Immature natural killer cell (primary cell): Measurements from ENCODE around the gene BTBD2. TPM values are rescaled to one million over a fixed set of nuclear protein-coding genes. Genes with fewer than 3 reads are reported as not detected.

Source experiments
- DNase-seq, 3 donors: peaks; one replicate each; pipeline ENCODE4 v3.0.0; 2022; ENCODE audit warnings: mixed read lengths in 1 of 3
- H3K27ac Mint-ChIP-seq, 6 donors: one replicate each; pipeline ENCODE4 v1.8.0; 2020; ENCODE audit warnings: mixed read lengths in 6 of 6, mild to moderate bottlenecking in 5 of 6, inconsistent platforms in 4 of 6, moderate library complexity in 3 of 6
- H3K27me3 Mint-ChIP-seq, 3 donors: one replicate each; pipeline ENCODE4 v1.8.0; 2020 to 2021; ENCODE audit warnings: low read depth in 3 of 3, mild to moderate bottlenecking in 3 of 3, mixed read lengths in 3 of 3, moderate library complexity in 3 of 3, inconsistent platforms in 1 of 3
- H3K36me3 Mint-ChIP-seq, 3 donors: one replicate each; pipeline ENCODE4 v1.8.0; 2020; ENCODE audit warnings: mixed read lengths in 3 of 3, inconsistent platforms in 2 of 3, mild to moderate bottlenecking in 2 of 3
- H3K4me1 Mint-ChIP-seq, 2 donors: one replicate each; pipeline ENCODE4 v1.8.0; 2020; ENCODE audit warnings: inconsistent platforms in 2 of 2, mild to moderate bottlenecking in 2 of 2, mixed read lengths in 2 of 2, moderate library complexity in 1 of 2
- H3K4me3 Mint-ChIP-seq, 5 donors: one replicate each; pipeline ENCODE4 v1.8.0; 2020; ENCODE audit warnings: mild to moderate bottlenecking in 5 of 5, mixed read lengths in 5 of 5, inconsistent platforms in 3 of 5, moderate library complexity in 3 of 5
- H3K9me3 Mint-ChIP-seq, 6 donors: one replicate each; pipeline ENCODE4 v1.8.0; 2020; ENCODE audit warnings: mild to moderate bottlenecking in 6 of 6, mixed read lengths in 6 of 6, inconsistent platforms in 4 of 6, moderate library complexity in 3 of 6
- polyA plus RNA-seq, 3 donors: library from polyadenylated mRNA; unstranded; fragments of 300-500 nt; fragmentation: Illumina TruSeq; gene quantifications; one replicate each; pipeline ENCODE4 v1.2.3, GENCODE V29; 2021

The BTBD2 gene
- polyA plus RNA-seq, 3 donors from 2014 or later, result 2.6 to 4.4 (median 3.6) TPM

- Mint-ChIP-seq H3K27me3 (peaks cover 37 to 44% (median 41%) of the 10 kb centered on the region in 3 donors), H3K4me1 (peaks cover 30 to 41% of the 10 kb centered on the region in 2 donors), H3K27ac (peak overlapping the region; percentile 96 to 100 (median 99)), H3K9me3 (no peaks in the 10 kb centered on the region), H3K4me3 (peak overlapping the region; percentile 92 to 97 (median 96)), H3K36me3 (no peaks in the 10 kb centered on the region)
- peak in 2 of 3 donors; percentile 36 to 47 for DNase-seq
These were observed 72.5 kb downstream of the BTBD2 start for GRCh38 chr19:1942934-1943555.

GRCh38 chr19:1942078-1942933 is 73.2 kb downstream of the BTBD2 start:
- H3K4me3 Mint-ChIP-seq, result peak overlapping the region; percentile 92 to 97 (median 96)
- no peaks in the 10 kb centered on the region for H3K36me3 Mint-ChIP-seq
- peak; percentile 86 to 93 (median 90) for DNase-seq
- H3K9me3 Mint-ChIP-seq, result no peaks in the 10 kb centered on the region
- H3K27me3 Mint-ChIP-seq, result peaks cover 37 to 44% (median 44%) of the 10 kb centered on the region in 3 donors
- H3K4me1 Mint-ChIP-seq, result peaks cover 30 to 40% of the 10 kb centered on the region in 2 donors
- peak overlapping the region; percentile 96 to 100 (median 99) for H3K27ac Mint-ChIP-seq

DNA sequence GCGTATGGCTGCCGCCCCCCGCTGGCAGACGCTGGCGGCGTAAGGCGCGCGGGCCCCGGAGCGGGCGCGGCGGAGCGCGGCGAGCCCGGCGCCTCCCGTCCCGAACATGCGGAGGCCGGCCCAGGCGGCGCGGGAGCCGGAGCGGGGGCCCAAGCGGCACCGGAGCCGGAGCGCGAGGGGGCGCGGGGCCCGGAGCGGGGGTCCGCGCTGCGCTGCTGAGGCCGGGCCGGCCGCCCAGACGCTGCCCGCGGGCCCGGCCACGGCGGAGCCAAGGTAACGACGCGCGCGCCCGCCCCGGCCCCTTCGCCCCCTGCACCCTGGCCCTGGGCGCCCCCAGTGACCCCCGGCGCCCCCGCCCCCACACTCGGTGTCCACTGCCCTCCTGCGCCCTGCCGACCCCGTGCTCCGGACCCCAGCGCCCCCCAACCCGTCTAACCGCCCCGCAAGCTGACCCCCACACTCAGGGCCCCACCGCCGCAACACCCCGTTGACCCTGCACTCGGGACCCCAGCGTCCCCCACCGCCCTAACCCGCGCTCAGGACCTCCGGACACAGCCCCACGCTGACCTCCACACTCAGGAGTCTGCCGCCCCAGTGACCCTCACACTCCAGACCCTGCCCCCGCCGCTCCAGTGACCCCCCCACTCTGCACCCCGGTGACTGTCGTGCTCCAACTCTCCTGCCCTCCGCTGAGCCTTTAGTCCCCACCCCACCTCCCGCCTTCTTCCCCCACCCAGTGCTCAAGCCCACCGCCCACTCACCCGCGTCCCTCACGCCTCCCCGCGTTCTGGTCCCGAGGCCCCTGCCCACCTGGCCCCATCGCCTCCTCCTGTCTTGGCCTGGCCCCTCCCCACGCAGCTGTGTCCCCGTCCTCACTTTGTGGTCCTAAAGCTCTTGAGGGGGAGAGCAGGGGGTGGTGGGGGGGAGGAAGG is 74.1 kb downstream of the BTBD2 start, which contains the start of gene CSNK1G2:
TSS of gene CSNK1G2 (plus strand) at position 27 of the 932 bp plus-strand sequence. CDS start 28,601 bp downstream, outside the sequence.
- Mint-ChIP-seq H3K27ac (peak within 1 kb of the TSS; percentile 97 to 100 (median 100)), H3K27me3 (peaks cover 37 to 44% (median 42%) of the 10 kb centered on the region in 3 donors), H3K4me1 (peaks cover 35 to 40% of the 10 kb centered on the region in 2 donors), H3K4me3 (peak within 1 kb of the TSS; percentile 92 to 97 (median 96)), H3K9me3 (no peaks in the 10 kb centered on the region), H3K36me3 (peaks cover 0 to 4% (median 4%) of the 10 kb centered on the region in 3 donors)
- no peak for DNase-seq

DNA sequence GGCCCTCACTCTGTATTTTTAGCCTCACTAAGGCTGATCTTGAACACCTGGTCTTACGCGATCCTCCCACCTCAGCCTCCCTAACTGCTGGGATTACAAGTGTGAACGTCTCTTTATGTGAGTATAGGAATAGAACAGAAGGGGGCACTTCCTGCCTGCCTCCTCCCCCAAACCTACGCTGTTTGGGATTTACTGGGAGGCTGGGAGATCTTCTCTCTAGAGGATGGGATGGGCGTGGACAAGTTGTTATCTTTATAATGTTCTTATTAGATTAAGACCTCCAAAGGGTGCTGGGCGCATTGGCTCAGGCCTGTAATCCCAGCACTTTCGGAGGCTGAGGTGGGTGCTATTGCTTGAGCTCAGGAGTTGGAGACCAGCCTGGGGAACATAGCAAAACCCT is 77.4 kb downstream of the BTBD2 start:
- H3K36me3 Mint-ChIP-seq, result peaks cover 0 to 6% (median 4%) of the 10 kb centered on the region in 3 donors
- H3K4me1 Mint-ChIP-seq, result peaks cover 31 to 34% of the 10 kb centered on the region in 2 donors
- H3K4me3 Mint-ChIP-seq, result peak overlapping the region in 1 of 5 donors; percentile 21
- H3K27ac Mint-ChIP-seq, result peak overlapping the region in 5 of 6 donors; percentile 70 to 100 (median 85)
- H3K9me3 Mint-ChIP-seq, result no peaks in the 10 kb centered on the region
- peaks cover 33 to 39% (median 35%) of the 10 kb centered on the region in 3 donors for H3K27me3 Mint-ChIP-seq
- DNase-seq, result no peak

DNA sequence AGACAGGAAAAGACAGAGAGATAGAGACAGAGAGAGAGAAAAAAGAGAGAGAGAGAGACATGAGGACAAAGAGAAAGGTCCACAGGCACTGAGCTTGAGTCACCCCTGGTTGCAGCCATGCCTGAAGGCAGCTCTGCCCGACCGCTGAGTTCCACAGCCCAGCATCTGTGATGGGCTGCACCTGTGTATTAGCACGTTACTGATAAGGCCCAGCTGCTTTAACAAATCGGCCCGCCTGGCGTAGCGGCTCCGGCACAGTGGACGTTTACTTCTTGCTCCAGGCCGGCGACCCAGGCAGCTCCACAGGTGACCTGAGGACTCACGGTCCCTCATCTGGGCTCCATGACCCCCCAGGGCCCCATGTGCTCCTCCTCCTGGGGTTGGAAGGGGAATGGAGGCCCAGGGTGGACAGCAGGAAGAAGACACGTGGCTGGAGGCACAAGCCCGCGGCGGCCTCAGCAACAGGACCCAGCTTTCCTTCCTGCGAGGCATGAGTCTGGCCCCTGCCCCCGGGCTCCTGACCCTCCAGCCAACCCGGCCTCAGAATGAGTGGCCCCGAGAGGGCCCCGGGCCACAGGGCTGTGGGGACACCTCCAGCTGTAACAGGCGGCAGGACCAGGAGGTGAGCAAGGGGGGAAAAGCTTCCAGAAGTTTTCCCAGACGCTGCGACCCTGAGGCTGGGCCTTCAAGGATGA is 78.5 kb downstream of the BTBD2 start:
- Mint-ChIP-seq H3K4me3 (peak overlapping the region in 1 of 5 donors; percentile 19), H3K27me3 (peaks cover 24 to 29% (median 25%) of the 10 kb centered on the region in 3 donors), H3K36me3 (peaks cover 0 to 6% (median 4%) of the 10 kb centered on the region in 3 donors), H3K4me1 (peaks cover 25 to 27% of the 10 kb centered on the region in 2 donors), H3K27ac (peak overlapping the region; percentile 66 to 100 (median 88)), H3K9me3 (no peaks in the 10 kb centered on the region)
- no peak for DNase-seq

- peaks cover 18 to 23% (median 19%) of the 10 kb centered on the region in 3 donors for H3K27me3 Mint-ChIP-seq
- DNase-seq, result no peak
These were observed 79.1 kb downstream of the BTBD2 start for GRCh38 chr19:1936430-1936829.

DNA sequence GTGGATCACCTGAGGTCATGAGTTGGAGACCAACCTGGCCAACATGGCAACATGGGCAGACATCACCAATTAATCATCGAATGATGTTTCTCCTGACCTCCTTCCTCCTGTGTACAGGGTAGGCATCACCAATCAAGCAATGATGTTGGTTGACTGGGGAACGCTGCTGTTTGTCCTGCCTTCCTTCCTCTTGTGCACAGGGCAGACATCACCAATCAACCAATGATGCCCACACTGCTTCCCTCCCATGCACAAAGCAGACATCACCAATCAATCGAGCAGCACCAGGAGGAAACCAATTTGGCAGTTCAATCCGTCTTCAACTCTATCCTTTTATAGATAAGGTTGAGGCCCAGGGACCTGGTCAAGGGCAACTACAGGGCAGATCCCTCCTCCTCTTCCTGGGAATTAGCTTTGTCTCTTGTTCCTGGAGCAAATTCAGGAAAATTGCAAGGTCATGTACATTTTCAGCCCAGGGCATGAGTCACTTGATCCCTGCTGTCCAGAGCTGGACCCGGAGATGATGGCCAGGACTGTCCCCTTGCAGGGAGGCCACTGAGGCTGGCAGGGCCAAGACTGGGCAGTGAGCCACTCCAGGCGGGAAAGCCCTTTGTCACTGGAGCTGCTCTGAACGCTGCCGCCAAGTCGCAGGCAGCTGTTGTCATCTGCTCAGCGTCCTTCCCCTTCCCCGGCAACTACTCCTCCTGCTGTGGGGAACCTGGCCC is 79.9 kb downstream of the BTBD2 start:
- no peak for DNase-seq
- no peak overlapping the region for H3K4me3 Mint-ChIP-seq
- H3K9me3 Mint-ChIP-seq, result no peaks in the 10 kb centered on the region
- H3K36me3 Mint-ChIP-seq, result peaks cover 0 to 6% (median 4%) of the 10 kb centered on the region in 3 donors
- H3K27me3 Mint-ChIP-seq, result peaks cover 17 to 21% (median 19%) of the 10 kb centered on the region in 3 donors
- peak overlapping the region in 4 of 6 donors; percentile 10 to 100 (median 72) for H3K27ac Mint-ChIP-seq
- peaks cover 25 to 28% of the 10 kb centered on the region in 2 donors for H3K4me1 Mint-ChIP-seq

More at GRCh38 chr19:1936430-1936829, 79.1 kb downstream of the BTBD2 start:
- Mint-ChIP-seq H3K4me3 (peak overlapping the region in 1 of 5 donors; percentile 19), H3K36me3 (peaks cover 0 to 6% (median 4%) of the 10 kb centered on the region in 3 donors), H3K4me1 (peaks cover 25 to 28% of the 10 kb centered on the region in 2 donors), H3K9me3 (no peaks in the 10 kb centered on the region), H3K27ac (peak overlapping the region; percentile 56 to 100 (median 88))

Other genes with a start within 250 kb of the BTBD2 start
- gene ATP8B3, start 203.4 kb downstream of the BTBD2 start, polyA plus RNA-seq, result 1 to 10 TPM; 1.7 to 3.3 (median 3.1) TPM
- 10 to 100 TPM in 1 of 3 donors, 1 to 10 TPM in 1, under 1 TPM in 1; 0.63 to 13.0 (median 4.5) TPM for gene REXO1, start 167.2 kb downstream of the BTBD2 start, polyA plus RNA-seq
- gene KLF16, start 152.1 kb downstream of the BTBD2 start, polyA plus RNA-seq, result under 1 TPM; 0.12 to 0.55 (median 0.49) TPM
- 100 to 1,000 TPM; 652 to 783 (median 741) TPM for gene ABHD17A, start 130.2 kb downstream of the BTBD2 start, polyA plus RNA-seq
- 10 to 100 TPM in 1 of 3 donors, 1 to 10 TPM in 2; 2.1 to 10.0 (median 4.3) TPM for gene ADAT3, start 110.3 kb downstream of the BTBD2 start, polyA plus RNA-seq
- gene SCAMP4, start 110.3 kb downstream of the BTBD2 start, polyA plus RNA-seq, result 10 to 100 TPM in 2 of 3 donors, 1 to 10 TPM in 1; 7.6 to 31.9 (median 22.6) TPM
- gene CSNK1G2, start 74.5 kb downstream of the BTBD2 start, polyA plus RNA-seq, result 10 to 100 TPM; 18.0 to 35.4 (median 21.8) TPM
- gene MKNK2, start 35.5 kb upstream of the BTBD2 start, polyA plus RNA-seq, result 10 to 100 TPM; 22.7 to 39.2 (median 23.9) TPM
- gene MOB3A, start 80.6 kb upstream of the BTBD2 start, polyA plus RNA-seq, result 100 to 1,000 TPM in 1 of 3 donors, 10 to 100 TPM in 2; 39.4 to 160 (median 42.2) TPM
- gene IZUMO4, start 81.2 kb upstream of the BTBD2 start, polyA plus RNA-seq, result under 1 TPM in 1 of 3 donors, not detected in 2; 0.42 TPM
- 10 to 100 TPM; 11.7 to 44.5 (median 17.9) TPM for gene AP3D1, start 135.9 kb upstream of the BTBD2 start, polyA plus RNA-seq
- 1 to 10 TPM in 1 of 3 donors, under 1 TPM in 2; 0.25 to 1.7 (median 0.31) TPM for gene DOT1L, start 148.2 kb upstream of the BTBD2 start, polyA plus RNA-seq
- gene PLEKHJ1, start 220.6 kb upstream of the BTBD2 start, polyA plus RNA-seq, result 100 to 1,000 TPM; 115 to 148 (median 117) TPM
- gene SF3A2, start 221.1 kb upstream of the BTBD2 start, polyA plus RNA-seq, result 10 to 100 TPM in 2 of 3 donors, 1 to 10 TPM in 1; 6.2 to 40.9 (median 11.1) TPM
- not detected for gene AMH, start 233.6 kb upstream of the BTBD2 start, polyA plus RNA-seq
- under 1 TPM in 1 of 3 donors, not detected in 2; 0.94 TPM for gene JSRP1, start 240.7 kb upstream of the BTBD2 start, polyA plus RNA-seq